Measurements from ENCODE around the gene MREG. TPM values are rescaled to one million over a fixed set of nuclear protein-coding genes. Genes with fewer than 3 reads are reported as not detected.

MREG gene
- total RNA-seq, 1 experiment from 2014 or later = 23.0 TPM

GRCh38 chr2:215952860-215953637, 60.3 kb downstream of the MREG start:
- no TSS peak for BruUV-seq (replicated peaks)
- ChIA-PET CTCF (no interaction called here), POLR2A (ENCODE audit: unreplicated experiment) (no interaction called here)
- Histone ChIP-seq H3K27me3 (ENCODE audit: insufficient read depth, low read depth) (no peaks in the 10 kb centered on the region), H3F3A (ENCODE audit: insufficient read depth, low read depth) (peaks cover 3% of the 10 kb centered on the region; the same call in 1 of the 2 replicates), H3K9me2 (ENCODE audit: insufficient read depth) (no peaks in the 10 kb centered on the region), H3K4me1 (replicated peaks; ENCODE audit: insufficient read depth) (no peaks in the 10 kb centered on the region; the same call in 1 of the 2 replicates), H4K20me1 (ENCODE audit: insufficient read depth) (peaks cover 3% of the 10 kb centered on the region; the same call in 1 of the 2 replicates), H3K27ac (no peak overlapping the region), H3K9me3 (ENCODE audit: insufficient read depth, low read depth) (no peaks in the 10 kb centered on the region), H3K79me2 (ENCODE audit: low read depth) (peaks cover 30% of the 10 kb centered on the region), H3K4me2 (no peak overlapping the region), H3K36me3 (ENCODE audit: low read depth) (no peaks in the 10 kb centered on the region; the same call in 1 of the 2 replicates), H2AFZ (no peak overlapping the region), H3K4me3 (no peak overlapping the region)
- no peak for TF ChIP-seq CTCF (conservative IDR thresholded peaks at IDR 0.05)
- no peak for TF ChIP-seq EZH2 (IDR thresholded peaks at IDR 0.05; ENCODE audit: low read depth)
- intact Hi-C loops (cut with micrococcal nuclease; ENCODE audit: unreplicated experiment) = no loop called here
- DNase-seq = no peak

GRCh38 chr2:215951558-215951957, 61.8 kb downstream of the MREG start:
- no peaks in the 10 kb centered on the region for H3K9me3 ChIP-seq (ENCODE audit: insufficient read depth, low read depth)
- DNase-seq = no peak
- H3F3A ChIP-seq (ENCODE audit: insufficient read depth, low read depth) = peaks cover 3% of the 10 kb centered on the region; the same call in 1 of the 2 replicates
- peaks cover 6% of the 10 kb centered on the region; the same call in 1 of the 2 replicates for H3K36me3 ChIP-seq (ENCODE audit: low read depth)
- TF ChIP-seq CTCF (conservative IDR thresholded peaks at IDR 0.05) (no peak), EZH2 (IDR thresholded peaks at IDR 0.05; ENCODE audit: low read depth) (no peak)
- no peaks in the 10 kb centered on the region for H3K27me3 ChIP-seq (ENCODE audit: insufficient read depth, low read depth)
- H2AFZ ChIP-seq = no peak overlapping the region
- ChIA-PET CTCF (interaction anchor here (0.7 to 2.2 kb wide), 2 partner anchors 64 to 71 kb away, joined by 3 to 19 read pairs; no protein-coding TSS in a partner anchor), POLR2A (ENCODE audit: unreplicated experiment) (interaction anchor here (0.7 kb wide), 1 partner anchor 67 kb away, joined by 4 read pairs; no protein-coding TSS in a partner anchor)
- H3K27ac ChIP-seq = no peak overlapping the region
- H4K20me1 ChIP-seq (ENCODE audit: insufficient read depth) = no peaks in the 10 kb centered on the region
- intact Hi-C loops (cut with micrococcal nuclease; ENCODE audit: unreplicated experiment) = loop anchor here (2.0 kb wide), 1 partner anchor 61 kb away; the partner anchor contains the start of gene MREG
- no peak overlapping the region for H3K4me2 ChIP-seq
- no TSS peak for BruUV-seq (replicated peaks)
- no peak overlapping the region for H3K4me3 ChIP-seq
- H3K9me2 ChIP-seq (ENCODE audit: insufficient read depth) = no peaks in the 10 kb centered on the region
- peaks cover 32% of the 10 kb centered on the region for H3K79me2 ChIP-seq (ENCODE audit: low read depth)
- no peaks in the 10 kb centered on the region; the same call in 1 of the 2 replicates for H3K4me1 ChIP-seq (replicated peaks; ENCODE audit: insufficient read depth)

- TF ChIP-seq CTCF (conservative IDR thresholded peaks at IDR 0.05) = peak; percentile 88
- no peak for TF ChIP-seq EZH2 (IDR thresholded peaks at IDR 0.05; ENCODE audit: low read depth)
- no peak overlapping the region for H3K4me2 ChIP-seq
- no peaks in the 10 kb centered on the region; the same call in 1 of the 2 replicates for H3K4me1 ChIP-seq (replicated peaks; ENCODE audit: insufficient read depth)
- no peaks in the 10 kb centered on the region for H3K9me2 ChIP-seq (ENCODE audit: insufficient read depth)
- no TSS peak for BruUV-seq (replicated peaks)
- DNase-seq = peak; percentile 5 to 61
- H3K4me3 ChIP-seq = no peak overlapping the region
- CTCF ChIA-PET = interaction anchor here (0.9 to 2.2 kb wide), 2 partner anchors 70 to 73 kb away, joined by 3 to 19 read pairs; no protein-coding TSS in a partner anchor
- H3K36me3 ChIP-seq (ENCODE audit: low read depth) = peaks cover 14% of the 10 kb centered on the region
- no peak overlapping the region for H3K27ac ChIP-seq
- intact Hi-C loops (cut with micrococcal nuclease; ENCODE audit: unreplicated experiment) = loop anchor here (1.0 to 2.0 kb wide), 2 partner anchors 63 to 73 kb away; partner anchors contain the start of gene MREG
- H3K79me2 ChIP-seq (ENCODE audit: low read depth) = peaks cover 31% of the 10 kb centered on the region
- no peaks in the 10 kb centered on the region for H3K27me3 ChIP-seq (ENCODE audit: insufficient read depth, low read depth)
- H3F3A ChIP-seq (ENCODE audit: insufficient read depth, low read depth) = peaks cover 3% of the 10 kb centered on the region; the same call in 1 of the 2 replicates
- no peak overlapping the region for H2AFZ ChIP-seq
- H3K9me3 ChIP-seq (ENCODE audit: insufficient read depth, low read depth) = no peaks in the 10 kb centered on the region
- POLR2A ChIA-PET (ENCODE audit: unreplicated experiment) = interaction anchor here (0.7 kb wide), 1 partner anchor 619 kb away, joined by 3 read pairs; no protein-coding TSS in a partner anchor
- H4K20me1 ChIP-seq (ENCODE audit: insufficient read depth) = no peaks in the 10 kb centered on the region
These were observed 63.4 kb downstream of the MREG start for GRCh38 chr2:215949991-215950404.

Data from PC-9 (cell line).